Frontal cortex (tissue), 4 donors: ENCODE data around the gene POU2F2. TPM values are rescaled to one million over a fixed set of nuclear protein-coding genes. Genes with fewer than 3 reads are reported as not detected.

Experiments
- DNase-seq, 2 donors: peaks; one replicate each; pipeline ENCODE4 v3.0.0; 2012; ENCODE audit warnings: low spot score in 2 of 2
- FAIRE-seq: peaks from 2 replicates; lab custom pipeline; 2012; peaks lifted over from hg19 to GRCh38; lab: Jason Lieb, UNC
- total RNA-seq: library from RNA; depleted of rRNA; stranded (reverse); fragments of >200 nt; gene quantifications from one replicate; pipeline ENCODE4 v1.2.3, GENCODE V29; 2014
- donor health status: control.
- donor health status: control.
- donor health status: control.

Gene POU2F2
- total RNA-seq, 1 donor from 2014 or later: 2.9 TPM

GRCh38 chr19:42156571-42156970 is 24.3 kb upstream of the POU2F2 start:
- FAIRE-seq (no peak), DNase-seq (no peak)

DNA sequence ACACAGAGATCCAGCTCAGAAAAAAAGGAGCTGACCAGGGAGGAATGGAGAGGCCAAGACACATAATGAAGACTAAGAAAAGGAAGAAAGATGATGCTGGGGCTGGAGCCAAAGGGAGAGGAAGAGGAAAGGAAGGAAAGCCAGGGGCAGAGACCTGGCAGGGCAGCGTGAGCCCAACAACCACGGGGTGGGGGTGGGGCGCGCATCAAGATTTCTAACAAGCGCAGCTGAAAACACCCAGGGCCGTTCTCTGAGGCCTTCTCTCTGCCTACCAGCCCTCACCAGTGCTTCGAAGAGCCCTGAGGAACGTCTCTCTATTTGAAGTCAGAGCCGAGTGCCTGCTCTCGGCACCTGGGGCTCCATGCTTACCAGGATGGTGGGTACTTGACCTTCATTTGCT is 23.6 kb upstream of the POU2F2 start:
- DNase-seq (no peak), FAIRE-seq (no peak)

- FAIRE-seq (no peak), DNase-seq (no peak)
Measured at GRCh38 chr19:42154471-42155323, 22.5 kb upstream of the POU2F2 start.

GRCh38 chr19:42153672-42154433 is 21.6 kb upstream of the POU2F2 start:
- no peak for DNase-seq
- no peak for FAIRE-seq

DNA sequence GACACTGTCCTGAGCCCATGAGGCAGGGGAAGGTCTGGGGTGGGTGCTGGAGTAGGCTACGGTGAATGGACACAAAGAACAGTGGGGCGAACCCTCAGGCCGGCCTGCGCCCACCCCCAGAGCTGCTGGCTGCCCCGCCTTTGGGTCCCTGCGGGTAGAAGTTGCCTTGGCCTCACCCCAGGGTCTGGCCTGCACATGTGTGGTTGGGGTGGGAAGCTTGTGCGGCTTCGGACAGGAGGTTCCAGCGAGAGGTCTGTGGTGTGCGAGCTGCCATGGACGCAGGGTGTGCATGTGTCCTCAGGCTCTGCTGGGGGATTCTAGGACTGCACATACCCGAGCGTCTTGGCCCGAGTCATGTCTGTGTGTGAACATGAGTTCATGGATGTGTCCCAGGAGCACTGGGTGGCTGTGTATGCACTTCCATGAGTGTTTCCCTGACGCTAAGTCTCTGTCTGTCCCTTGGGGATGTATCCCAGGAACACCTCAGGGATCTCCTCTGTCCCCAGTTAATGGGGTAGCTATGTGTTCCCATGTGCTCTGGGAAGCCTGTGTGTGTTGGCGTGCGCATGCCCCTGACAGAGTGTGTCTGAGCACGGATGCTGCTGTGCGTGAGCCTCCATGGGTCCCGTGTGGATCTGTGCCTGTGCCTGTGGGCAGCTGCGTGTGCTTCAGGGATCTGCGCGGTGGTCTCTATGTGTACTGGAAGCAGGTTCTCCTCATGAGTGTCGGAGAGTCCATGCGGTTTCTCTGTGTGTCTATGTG is 20.8 kb upstream of the POU2F2 start:
- FAIRE-seq (no peak), DNase-seq (no peak)

- no peak for DNase-seq
- FAIRE-seq: no peak
Measured at GRCh38 chr19:42151782-42152684, 19.8 kb upstream of the POU2F2 start.

DNA sequence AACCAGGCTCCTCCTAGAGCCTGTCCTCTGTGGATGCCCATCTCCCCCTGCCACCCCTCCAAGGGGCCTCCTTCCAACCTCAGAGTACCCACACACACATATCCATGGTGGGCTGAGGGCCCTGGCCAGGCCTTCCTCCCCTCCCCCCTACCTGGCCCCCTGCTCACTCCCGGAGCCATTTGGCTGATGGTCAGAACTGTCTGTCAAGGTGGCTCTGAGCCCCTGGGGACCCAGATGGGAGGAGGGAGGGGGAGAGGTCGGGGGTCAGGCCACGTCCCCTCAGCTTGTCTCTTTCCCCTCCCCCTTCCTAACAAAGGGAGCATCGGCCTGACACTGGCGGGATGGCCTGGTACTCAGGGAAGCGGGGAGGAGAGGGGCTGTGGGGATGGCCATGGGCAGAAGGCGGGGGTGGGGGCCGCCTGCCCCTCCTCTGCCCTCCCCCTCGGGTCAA is 18.7 kb upstream of the POU2F2 start:
- FAIRE-seq (no peak), DNase-seq (no peak)

DNA sequence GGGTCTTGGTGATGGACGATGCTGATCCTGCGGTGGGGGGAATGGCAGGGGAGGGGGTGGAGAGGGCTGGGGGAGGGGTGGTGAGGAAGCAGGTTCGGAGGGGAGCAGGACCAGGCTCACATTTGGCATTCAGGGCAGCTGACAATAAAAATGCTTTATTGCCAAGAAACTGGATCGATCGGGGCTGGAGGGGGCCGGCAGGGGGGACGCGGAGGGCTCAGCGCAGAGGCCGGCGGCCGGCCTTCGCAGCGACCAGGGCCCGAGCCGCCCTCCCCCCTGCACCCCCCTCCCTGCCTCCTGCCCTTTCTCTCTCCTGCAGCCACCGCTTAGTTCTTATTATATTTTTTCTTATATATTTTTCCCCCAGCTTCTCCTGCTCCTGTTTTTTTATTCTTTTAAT is 18.1 kb upstream of the POU2F2 start:
- DNase-seq: no peak
- FAIRE-seq: no peak

GRCh38 chr19:42149447-42150202 is 17.4 kb upstream of the POU2F2 start:
- no peak for DNase-seq
- FAIRE-seq: no peak

DNA sequence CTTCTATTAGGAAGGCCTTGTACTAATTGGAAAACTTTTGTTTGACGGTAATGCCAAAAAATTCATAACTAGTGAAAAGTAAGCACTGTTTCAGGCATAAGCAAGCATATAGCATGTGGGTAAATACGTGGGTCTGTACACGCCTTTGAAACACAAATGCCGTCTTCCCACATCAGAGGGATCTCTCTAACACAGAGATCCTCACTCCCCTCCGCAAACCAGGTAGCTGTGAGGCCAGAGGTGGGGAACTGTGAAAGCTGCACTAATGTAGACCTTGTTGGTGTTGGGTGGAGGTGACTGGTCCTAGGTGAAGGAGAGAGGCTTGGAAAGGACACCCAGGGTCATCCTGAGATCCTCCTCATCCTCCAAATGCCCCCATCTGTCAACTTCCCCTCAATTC is 16.0 kb upstream of the POU2F2 start:
- FAIRE-seq (no peak), DNase-seq (no peak)

DNA sequence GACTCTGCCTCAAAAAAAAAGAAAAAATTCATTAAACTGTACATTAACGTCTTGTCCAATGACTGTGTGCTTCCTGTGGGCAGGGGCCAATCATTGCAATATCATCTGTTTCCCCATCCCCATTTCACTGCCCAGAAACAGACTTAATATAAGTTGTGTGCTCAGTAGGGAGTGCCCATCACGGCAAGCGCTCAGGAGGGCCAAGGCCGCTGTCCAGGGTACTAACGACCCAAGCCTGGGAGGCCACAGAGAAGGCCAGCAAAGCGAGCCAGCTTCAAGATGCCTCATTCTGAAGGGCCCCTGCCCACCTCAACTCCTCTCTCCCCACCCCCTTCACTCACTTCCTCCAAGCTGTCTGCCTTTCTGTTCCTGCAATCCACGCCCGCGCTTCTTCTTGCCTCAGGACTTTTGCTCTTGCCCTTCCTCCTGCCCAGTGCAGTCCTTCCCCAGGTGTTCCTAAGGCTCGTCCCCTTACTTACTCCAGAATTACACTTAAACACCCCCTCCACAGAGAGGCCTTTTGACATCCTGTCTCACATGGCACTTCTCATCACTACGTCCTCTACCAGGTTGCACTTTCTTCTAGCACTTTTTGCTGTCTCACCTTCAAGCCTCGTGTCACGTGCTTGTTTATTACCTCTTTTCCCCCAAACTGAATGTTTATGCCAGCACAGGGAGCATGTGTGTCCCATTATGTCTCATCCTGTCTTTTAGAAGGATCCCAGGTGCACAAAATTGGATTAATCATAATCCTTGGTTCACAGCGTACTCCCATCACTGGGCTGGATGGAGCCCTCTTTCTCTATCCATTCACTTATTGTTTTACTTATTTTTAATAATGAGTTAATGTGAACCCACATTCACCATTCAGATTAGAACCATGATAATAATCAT is 11.3 kb upstream of the POU2F2 start:
- DNase-seq: no peak
- FAIRE-seq: no peak

DNA sequence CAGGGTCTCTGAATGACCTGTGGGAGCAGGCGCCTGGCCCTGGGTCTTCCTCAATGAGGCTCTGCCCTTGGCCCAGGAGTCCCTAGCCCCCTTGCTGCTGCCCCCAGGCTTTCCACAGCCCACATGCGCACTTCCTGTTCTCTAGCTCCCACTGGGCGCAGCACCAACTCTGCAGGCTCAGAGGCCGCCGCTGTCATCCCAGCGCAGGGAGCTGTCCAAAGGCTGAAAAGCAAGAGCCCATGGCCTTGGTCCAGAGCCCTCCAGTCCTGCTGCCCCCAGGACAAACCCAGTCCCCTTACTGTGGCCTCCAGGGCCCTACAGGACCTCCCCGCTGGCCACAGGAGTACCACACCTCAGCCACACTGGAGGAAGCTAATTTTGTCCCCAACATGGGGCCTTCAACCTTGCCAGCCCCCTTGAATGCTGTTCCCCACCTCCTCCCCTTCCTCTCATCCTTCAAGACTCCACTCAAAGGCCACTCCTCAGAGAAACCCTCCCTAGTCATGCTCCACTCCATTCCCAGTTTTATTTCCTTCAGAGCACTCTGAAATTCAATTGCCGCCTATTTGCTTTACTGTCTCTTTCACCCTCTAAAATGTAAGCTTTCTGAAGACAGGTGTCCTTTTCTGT is 8.0 kb upstream of the POU2F2 start:
- no peak for DNase-seq

DNA sequence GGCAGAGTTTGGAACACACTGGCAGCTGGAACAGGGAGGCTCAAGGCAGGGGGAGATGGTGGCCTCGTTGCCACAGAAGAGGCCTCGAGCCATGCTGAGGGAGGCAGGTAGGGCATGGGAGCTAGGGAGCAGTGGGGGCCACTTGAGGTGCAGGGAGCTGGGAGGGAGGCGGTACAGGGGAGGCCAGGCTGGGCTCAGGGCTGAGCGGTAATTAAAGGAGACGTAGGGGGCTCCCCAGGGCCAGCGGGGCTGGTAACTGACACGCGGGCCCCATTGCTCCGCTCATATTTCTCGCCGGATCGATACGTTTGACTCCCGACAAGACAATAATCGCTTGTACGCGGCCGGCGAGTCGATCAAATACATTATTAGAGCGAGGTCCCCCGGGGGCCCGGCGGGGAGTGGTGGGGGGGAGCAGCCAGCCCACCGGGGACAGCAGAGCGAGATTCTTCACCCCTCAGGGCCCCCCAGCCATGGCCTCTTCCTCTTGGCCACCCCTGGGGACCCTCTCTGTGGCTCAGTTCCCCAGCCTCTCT is 2.4 kb upstream of the POU2F2 start:
- no peak for FAIRE-seq

More for the DNA sequence above, 8.0 kb upstream of the POU2F2 start:
- FAIRE-seq: no peak

DNA sequence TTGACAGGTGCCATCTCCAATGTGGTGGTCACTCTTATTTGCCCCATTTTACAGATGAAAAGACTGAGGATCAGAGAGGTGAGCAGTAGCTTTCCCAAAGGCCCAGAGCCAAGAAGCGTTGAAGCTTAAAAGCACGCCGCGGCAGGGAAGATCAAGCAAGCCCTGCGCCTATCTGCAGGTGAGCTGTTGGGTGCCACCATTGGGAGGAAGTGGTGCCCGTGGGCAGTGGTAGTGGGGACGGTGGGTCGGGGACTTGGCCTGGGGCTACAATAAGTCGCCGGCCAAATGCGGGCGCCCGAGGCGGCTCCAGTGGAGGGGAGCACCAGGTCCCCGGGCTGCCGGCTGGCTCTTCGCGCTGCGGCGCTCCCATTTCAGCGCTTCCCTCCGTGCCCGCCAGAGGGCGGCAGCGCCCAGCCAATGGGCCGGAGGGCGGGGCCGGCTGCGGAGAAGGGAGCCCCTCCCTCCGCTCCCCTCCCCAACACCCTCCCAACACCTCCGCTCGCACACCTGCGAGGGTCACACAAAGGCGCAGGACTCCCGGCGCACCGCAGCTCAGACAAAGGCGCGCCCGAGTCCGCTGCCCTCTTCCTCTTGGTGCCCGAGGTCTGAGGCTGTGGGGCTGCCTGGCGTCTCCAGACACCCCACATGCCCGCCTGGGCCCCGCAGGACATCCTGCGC is 744 bp upstream of the POU2F2 start:
- DNase-seq (peak; percentile 85 to 95), FAIRE-seq (no peak)

More for the DNA sequence above, 2.4 kb upstream of the POU2F2 start:
- no peak for DNase-seq

GRCh38 chr19:42131149-42132029 is 857 bp downstream of the POU2F2 start:
- DNase-seq (no peak), FAIRE-seq (no peak)

- no peak for DNase-seq
Measured at GRCh38 chr19:42130254-42130573, 2.0 kb downstream of the POU2F2 start.

More at GRCh38 chr19:42130254-42130573, 2.0 kb downstream of the POU2F2 start:
- FAIRE-seq: no peak
